SU-DHL-6 (cell line): Measurements from ENCODE around the gene PLA2G4A.

Experiments used
- CTCF ChIP-seq: fragments of 200-600 bp; sonication (generic); IDR thresholded peaks from one replicate; pipeline ENCODE4 v1.5.1; 2017; ENCODE audit warnings: antibody characterized with exemption, mild to moderate bottlenecking, low read length, moderate library complexity; ENCODE audit not compliant: insufficient read depth, poor library complexity, severe bottlenecking
- EZH2phosphoT487 ChIP-seq: fragments of 200-600 bp; sonication (generic), shearing (Covaris generic); conservative IDR thresholded peaks from 2 replicates; pipeline ENCODE4 v1.6.1; 2018; ENCODE audit warnings: mild to moderate bottlenecking, antibody characterized with exemption, low read length, moderate library complexity, mixed read lengths

DNA sequence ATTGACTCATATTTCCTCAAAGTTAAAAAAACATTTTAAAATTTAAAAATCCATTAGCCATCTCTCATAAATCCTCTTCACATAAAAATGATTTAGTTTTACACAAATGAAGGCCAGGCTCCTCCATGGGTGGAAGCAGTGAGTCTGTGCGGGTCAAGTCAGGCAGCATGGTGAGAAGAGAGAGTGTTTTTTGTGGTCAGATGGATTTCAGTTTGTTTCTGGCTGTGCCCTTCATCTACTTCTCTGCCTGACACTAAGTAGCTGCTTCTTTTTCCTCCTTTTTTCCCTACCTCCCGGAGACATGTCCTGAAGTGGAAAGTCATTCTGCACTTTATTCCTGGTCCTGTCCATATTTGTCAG lies 10.3 kb downstream of the PLA2G4A start:
- TF ChIP-seq CTCF = no peak
- no peak for TF ChIP-seq EZH2phosphoT487
